Stimulated activated effector memory CD8-positive, alpha-beta T cell treated with anti-CD3 and anti-CD28 coated beads, Interleukin-12 subunit alpha, Interleukin-12 subunit beta, amount 100 ng/mL, for 72 hours (primary cell): ENCODE data around the gene RFLNA.
"Not testable (repeated sequence)": the region's sequence is repeated elsewhere in the genome, so short reads cannot be mapped to it uniquely, and the experiment has no call there.

Source experiments
- ATAC-seq: fragments of 150-1000 bp; cut with Tn5 transposase; 2 replicates; pipeline ENCODE4 v1.10.0; 2021
- DNase-seq, 2 donors: peaks; one replicate each; pipeline ENCODE4 v3.0.0; 2021 to 2022; ENCODE audit warnings: low spot score in 2 of 2
- H3K27ac Mint-ChIP-seq: one replicate; pipeline ENCODE4 v1.8.0; 2022; ENCODE audit warnings: mild to moderate bottlenecking, mixed read lengths
- H3K36me3 Mint-ChIP-seq: one replicate; pipeline ENCODE4 v1.8.0; 2022; ENCODE audit warnings: mild to moderate bottlenecking, mixed read lengths
- H3K4me1 Mint-ChIP-seq: one replicate; pipeline ENCODE4 v1.8.0; 2022; ENCODE audit warnings: mixed read lengths
- H3K4me3 Mint-ChIP-seq: one replicate; pipeline ENCODE4 v1.8.0; 2022; ENCODE audit warnings: mild to moderate bottlenecking, mixed read lengths
- H3K9me3 Mint-ChIP-seq: one replicate; pipeline ENCODE4 v1.8.0; 2022; ENCODE audit warnings: mixed read lengths

Gene RFLNA

GRCh38 chr12:124296295-124296915 lies 1.5 kb downstream of the RFLNA start:
- no peak for DNase-seq
- H3K27ac Mint-ChIP-seq = no peak overlapping the region
- H3K4me3 Mint-ChIP-seq = no peak overlapping the region
- H3K36me3 Mint-ChIP-seq = no peaks in the 10 kb centered on the region
- H3K9me3 Mint-ChIP-seq = no peaks in the 10 kb centered on the region
- ATAC-seq = no peak
- no peaks in the 10 kb centered on the region for H3K4me1 Mint-ChIP-seq

- Mint-ChIP-seq H3K36me3 (no peaks in the 10 kb centered on the region), H3K9me3 (no peaks in the 10 kb centered on the region), H3K4me3 (no peak overlapping the region), H3K4me1 (no peaks in the 10 kb centered on the region), H3K27ac (no peak overlapping the region)
- ATAC-seq (no peak), DNase-seq (no peak)
Measured at GRCh38 chr12:124296916-124297351, 2.0 kb downstream of the RFLNA start.

GRCh38 chr12:124297389-124297788 lies 2.5 kb downstream of the RFLNA start:
- Mint-ChIP-seq H3K9me3 (no peaks in the 10 kb centered on the region), H3K27ac (no peak overlapping the region), H3K4me3 (no peak overlapping the region), H3K4me1 (no peaks in the 10 kb centered on the region), H3K36me3 (no peaks in the 10 kb centered on the region)
- no peak for ATAC-seq
- DNase-seq = no peak

- ATAC-seq (no peak), DNase-seq (no peak)
- no peak overlapping the region for H3K27ac Mint-ChIP-seq
- no peaks in the 10 kb centered on the region for H3K9me3 Mint-ChIP-seq
- no peaks in the 10 kb centered on the region for H3K36me3 Mint-ChIP-seq
- no peaks in the 10 kb centered on the region for H3K4me1 Mint-ChIP-seq
- no peak overlapping the region for H3K4me3 Mint-ChIP-seq
Measured at GRCh38 chr12:124297856-124298255, 3.0 kb downstream of the RFLNA start.

GRCh38 chr12:124298685-124299410 lies 4.0 kb downstream of the RFLNA start:
- Mint-ChIP-seq H3K27ac (no peak overlapping the region), H3K4me3 (no peak overlapping the region), H3K4me1 (no peaks in the 10 kb centered on the region), H3K9me3 (no peaks in the 10 kb centered on the region), H3K36me3 (no peaks in the 10 kb centered on the region)
- no peak for ATAC-seq
- DNase-seq = no peak

- Mint-ChIP-seq H3K36me3 (no peaks in the 10 kb centered on the region), H3K4me3 (no peak overlapping the region), H3K9me3 (no peaks in the 10 kb centered on the region), H3K27ac (no peak overlapping the region), H3K4me1 (no peaks in the 10 kb centered on the region)
- no peak for ATAC-seq
- DNase-seq = no peak
Measured at GRCh38 chr12:124299628-124300388, 4.9 kb downstream of the RFLNA start.

- not testable (repeated sequence) for ATAC-seq, H3K27ac Mint-ChIP-seq, H3K9me3 Mint-ChIP-seq, H3K4me3 Mint-ChIP-seq, DNase-seq, H3K4me1 Mint-ChIP-seq, H3K36me3 Mint-ChIP-seq
Measured at GRCh38 chr12:124300657-124301056, 5.8 kb downstream of the RFLNA start.

- Mint-ChIP-seq H3K36me3 (no peaks in the 10 kb centered on the region), H3K27ac (no peak overlapping the region), H3K4me1 (no peaks in the 10 kb centered on the region), H3K9me3 (no peaks in the 10 kb centered on the region), H3K4me3 (no peak overlapping the region)
- ATAC-seq (no peak), DNase-seq (no peak)
Measured at GRCh38 chr12:124301084-124301654, 6.3 kb downstream of the RFLNA start.

GRCh38 chr12:124302241-124302806 lies 7.4 kb downstream of the RFLNA start:
- Mint-ChIP-seq H3K36me3 (no peaks in the 10 kb centered on the region), H3K4me1 (no peaks in the 10 kb centered on the region), H3K9me3 (no peaks in the 10 kb centered on the region), H3K4me3 (no peak overlapping the region), H3K27ac (no peak overlapping the region)
- ATAC-seq (no peak), DNase-seq (no peak)

GRCh38 chr12:124302807-124303578 lies 8.1 kb downstream of the RFLNA start:
- no peak overlapping the region for H3K4me3 Mint-ChIP-seq
- no peaks in the 10 kb centered on the region for H3K36me3 Mint-ChIP-seq
- DNase-seq (no peak), ATAC-seq (no peak)
- H3K9me3 Mint-ChIP-seq = no peaks in the 10 kb centered on the region
- H3K27ac Mint-ChIP-seq = no peak overlapping the region
- no peaks in the 10 kb centered on the region for H3K4me1 Mint-ChIP-seq

GRCh38 chr12:124303579-124304313 lies 8.9 kb downstream of the RFLNA start:
- H3K4me1 Mint-ChIP-seq = no peaks in the 10 kb centered on the region

GRCh38 chr12:124304314-124304790 lies 9.5 kb downstream of the RFLNA start:
- Mint-ChIP-seq H3K9me3 (no peaks in the 10 kb centered on the region), H3K36me3 (no peaks in the 10 kb centered on the region), H3K27ac (no peak overlapping the region), H3K4me1 (no peaks in the 10 kb centered on the region), H3K4me3 (no peak overlapping the region)
- no peak for DNase-seq
- no peak for ATAC-seq

More at GRCh38 chr12:124303579-124304313, 8.9 kb downstream of the RFLNA start:
- Mint-ChIP-seq H3K27ac (no peak overlapping the region), H3K4me3 (no peak overlapping the region), H3K9me3 (no peaks in the 10 kb centered on the region), H3K36me3 (no peaks in the 10 kb centered on the region)
- ATAC-seq = no peak
- no peak for DNase-seq

GRCh38 chr12:124305136-124305535 lies 10.2 kb downstream of the RFLNA start:
- no peak for DNase-seq
- H3K36me3 Mint-ChIP-seq = no peaks in the 10 kb centered on the region
- no peak for ATAC-seq
- H3K27ac Mint-ChIP-seq = no peak overlapping the region
- H3K4me3 Mint-ChIP-seq = no peak overlapping the region
- no peaks in the 10 kb centered on the region for H3K4me1 Mint-ChIP-seq
- no peaks in the 10 kb centered on the region for H3K9me3 Mint-ChIP-seq
